ENCODE results near the gene BSPRY.
"Not testable (repeated sequence)": the region's sequence is repeated elsewhere in the genome, so short reads cannot be mapped to it uniquely, and the experiment has no call there.

The BSPRY gene

DNA sequence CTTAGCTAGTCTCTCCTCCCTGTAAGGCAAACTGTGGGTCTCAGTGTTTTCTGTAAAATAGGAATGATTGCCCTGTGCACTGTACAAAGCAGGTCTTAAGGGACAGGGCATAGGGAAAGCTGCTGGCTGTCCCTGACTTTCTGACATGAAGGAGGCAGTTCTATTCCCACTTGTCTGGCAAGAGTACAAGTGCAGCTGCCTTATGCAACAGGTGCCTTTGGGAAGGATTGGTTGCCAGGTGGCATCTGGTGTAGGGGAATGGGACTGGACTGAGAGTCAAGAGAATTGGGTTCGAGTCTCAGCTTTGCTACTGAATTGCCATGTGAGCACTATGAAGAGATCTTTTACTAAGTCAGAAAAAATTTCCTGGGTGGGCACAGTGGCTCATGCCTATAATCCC lies 10.0 kb downstream of the BSPRY start:
- TF ChIP-seq, protein P1, sequence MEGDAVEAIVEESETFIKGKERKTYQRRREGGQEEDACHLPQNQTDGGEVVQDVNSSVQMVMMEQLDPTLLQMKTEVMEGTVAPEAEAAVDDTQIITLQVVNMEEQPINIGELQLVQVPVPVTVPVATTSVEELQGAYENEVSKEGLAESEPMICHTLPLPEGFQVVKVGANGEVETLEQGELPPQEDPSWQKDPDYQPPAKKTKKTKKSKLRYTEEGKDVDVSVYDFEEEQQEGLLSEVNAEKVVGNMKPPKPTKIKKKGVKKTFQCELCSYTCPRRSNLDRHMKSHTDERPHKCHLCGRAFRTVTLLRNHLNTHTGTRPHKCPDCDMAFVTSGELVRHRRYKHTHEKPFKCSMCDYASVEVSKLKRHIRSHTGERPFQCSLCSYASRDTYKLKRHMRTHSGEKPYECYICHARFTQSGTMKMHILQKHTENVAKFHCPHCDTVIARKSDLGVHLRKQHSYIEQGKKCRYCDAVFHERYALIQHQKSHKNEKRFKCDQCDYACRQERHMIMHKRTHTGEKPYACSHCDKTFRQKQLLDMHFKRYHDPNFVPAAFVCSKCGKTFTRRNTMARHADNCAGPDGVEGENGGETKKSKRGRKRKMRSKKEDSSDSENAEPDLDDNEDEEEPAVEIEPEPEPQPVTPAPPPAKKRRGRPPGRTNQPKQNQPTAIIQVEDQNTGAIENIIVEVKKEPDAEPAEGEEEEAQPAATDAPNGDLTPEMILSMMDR (IDR thresholded peaks at IDR 0.05; ENCODE audit: control insufficient read depth, extremely low read depth, insufficient read depth), result no peak
- no peak for DNase-seq (ENCODE audit: low read depth)
- no peak overlapping the region for H3K4me3 ChIP-seq (ENCODE audit: low read depth, low read length)

DNA sequence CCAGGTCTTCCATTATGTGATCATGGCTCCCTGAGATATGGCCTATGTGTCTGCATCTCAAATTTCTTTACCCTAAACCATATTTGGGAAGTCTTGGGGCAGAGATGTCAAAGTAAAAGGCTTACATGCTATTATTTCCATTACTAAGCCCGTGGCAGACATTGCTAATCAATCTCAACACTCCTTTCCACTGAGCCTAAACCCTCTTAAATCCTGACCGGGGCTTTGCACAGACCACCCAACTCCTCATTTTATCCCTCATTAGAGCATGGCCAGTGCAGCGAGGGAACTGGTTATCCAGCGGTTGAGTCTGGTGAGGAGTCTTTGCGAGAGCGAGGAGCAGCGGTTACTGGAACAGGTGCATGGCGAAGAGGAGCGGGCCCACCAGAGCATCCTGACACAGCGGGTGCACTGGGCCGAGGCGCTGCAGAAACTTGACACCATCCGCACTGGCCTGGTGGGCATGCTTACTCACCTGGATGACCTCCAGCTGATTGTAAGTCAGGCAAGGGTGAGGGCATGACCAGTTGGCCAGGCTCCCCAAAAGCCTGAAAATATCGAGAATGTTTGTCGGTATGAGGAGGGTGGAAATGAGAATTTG lies 11.0 kb downstream of the BSPRY start:
- no peak overlapping the region for H3K4me3 ChIP-seq (ENCODE audit: low read depth, low read length)
- TF ChIP-seq, protein P1 (IDR thresholded peaks at IDR 0.05; ENCODE audit: control insufficient read depth, extremely low read depth, insufficient read depth), result no peak
- DNase-seq (ENCODE audit: low read depth), result no peak

DNA sequence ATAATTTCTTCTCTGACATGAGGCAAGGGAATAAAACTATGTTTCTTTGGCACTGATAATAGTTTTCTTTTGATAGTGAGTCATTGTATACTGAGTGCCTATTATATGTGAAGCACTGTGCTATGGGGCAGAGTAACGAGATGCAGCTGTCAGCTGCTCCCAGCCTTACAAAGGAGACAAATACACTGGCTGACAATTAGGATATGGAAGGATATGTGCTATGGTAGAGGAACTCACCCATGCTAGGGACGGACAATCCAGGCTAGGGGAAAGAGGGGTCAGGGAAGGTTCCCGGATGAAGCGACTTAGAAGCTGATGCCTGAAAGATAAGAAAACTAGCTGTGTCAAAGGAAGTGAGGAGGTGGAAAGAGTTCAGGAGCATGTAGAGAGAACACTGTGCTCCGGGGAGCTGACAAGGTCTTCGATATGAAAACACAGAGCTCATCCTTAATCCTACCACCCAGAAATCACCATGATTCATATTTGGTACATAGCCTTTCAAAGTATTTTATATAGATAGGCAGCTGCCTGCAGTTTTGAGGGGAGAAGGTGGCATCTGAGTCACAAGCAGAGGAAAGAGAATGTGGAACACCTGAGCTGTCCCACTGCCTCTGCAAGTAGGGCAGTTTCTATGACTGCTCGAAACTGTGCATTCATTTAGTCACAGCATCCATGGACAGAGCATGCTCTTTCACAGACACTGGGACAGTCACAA lies 12.1 kb downstream of the BSPRY start:
- no peak for DNase-seq (ENCODE audit: low read depth)
- H3K4me3 ChIP-seq (ENCODE audit: low read depth, low read length), result no peak overlapping the region
- TF ChIP-seq, protein P1 (IDR thresholded peaks at IDR 0.05; ENCODE audit: control insufficient read depth, extremely low read depth, insufficient read depth), result no peak

DNA sequence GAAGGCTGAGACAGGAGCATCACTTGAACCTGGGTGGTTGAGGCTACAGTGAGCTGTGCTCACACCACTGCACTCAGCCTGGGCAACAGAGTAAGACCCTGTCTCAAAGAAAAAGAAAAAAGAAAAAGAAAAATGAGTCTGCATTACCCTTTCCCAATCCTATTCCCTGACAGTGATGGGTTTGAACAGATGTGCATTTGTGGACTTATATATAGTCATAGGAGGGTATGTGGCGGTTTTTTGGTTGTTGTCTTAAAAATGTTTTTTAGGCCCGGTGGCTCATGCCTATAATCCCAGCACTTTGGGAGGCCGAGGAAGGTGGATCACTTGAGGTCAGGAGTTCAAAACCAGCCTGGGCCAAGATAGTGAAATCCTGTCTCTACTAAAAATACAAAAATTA lies 14.0 kb downstream of the BSPRY start:
- TF ChIP-seq, protein P1 (IDR thresholded peaks at IDR 0.05; ENCODE audit: control insufficient read depth, extremely low read depth, insufficient read depth), result no peak
- H3K4me3 ChIP-seq (ENCODE audit: low read depth, low read length), result no peak overlapping the region
- DNase-seq (ENCODE audit: low read depth), result no peak

DNA sequence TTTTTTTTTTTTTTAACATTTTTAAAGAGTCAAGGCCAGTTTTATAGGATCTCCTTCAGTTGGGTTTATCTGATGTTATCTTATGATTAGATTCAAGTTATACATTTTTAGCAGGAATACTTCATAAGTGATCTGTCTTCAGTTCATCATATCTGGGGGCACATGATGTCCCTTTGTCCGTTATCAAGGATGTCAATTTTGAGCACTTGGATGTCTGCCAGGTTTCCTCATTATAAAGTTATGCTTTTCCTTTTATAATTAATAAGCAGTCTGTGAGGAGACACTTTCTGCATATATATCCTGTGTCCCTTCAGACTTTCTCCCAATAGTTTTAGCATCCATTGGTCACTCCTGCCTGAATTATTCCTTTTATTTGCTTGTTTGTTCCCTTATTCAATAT lies 15.6 kb downstream of the BSPRY start:
- H3K4me3 ChIP-seq (ENCODE audit: low read depth, low read length), result no peak overlapping the region
- no peak for DNase-seq (ENCODE audit: low read depth)
- TF ChIP-seq, protein P1 (IDR thresholded peaks at IDR 0.05; ENCODE audit: control insufficient read depth, extremely low read depth, insufficient read depth), result no peak

DNA sequence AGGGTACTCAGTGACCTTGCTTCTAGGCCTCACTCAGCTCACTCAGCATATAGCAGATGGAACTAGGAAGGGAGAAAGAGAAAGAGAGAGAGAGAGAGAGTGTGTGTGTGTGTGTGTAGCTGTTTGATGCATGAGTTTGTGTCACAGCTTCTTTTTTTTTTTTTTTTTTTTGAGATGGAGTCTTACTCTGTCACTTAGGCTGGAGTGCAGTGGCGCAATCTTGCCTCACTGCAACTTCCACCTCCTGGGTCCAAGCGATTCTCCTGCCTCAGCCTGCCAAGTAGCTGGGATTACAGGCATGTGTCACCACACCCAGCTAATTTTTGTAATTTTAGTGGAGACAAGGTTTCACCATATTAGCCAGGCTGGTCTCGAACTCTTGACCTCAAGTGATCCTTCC lies 16.3 kb downstream of the BSPRY start:
- not testable (repeated sequence) for H3K4me3 ChIP-seq (ENCODE audit: low read depth, low read length); DNase-seq (ENCODE audit: low read depth)

DNA sequence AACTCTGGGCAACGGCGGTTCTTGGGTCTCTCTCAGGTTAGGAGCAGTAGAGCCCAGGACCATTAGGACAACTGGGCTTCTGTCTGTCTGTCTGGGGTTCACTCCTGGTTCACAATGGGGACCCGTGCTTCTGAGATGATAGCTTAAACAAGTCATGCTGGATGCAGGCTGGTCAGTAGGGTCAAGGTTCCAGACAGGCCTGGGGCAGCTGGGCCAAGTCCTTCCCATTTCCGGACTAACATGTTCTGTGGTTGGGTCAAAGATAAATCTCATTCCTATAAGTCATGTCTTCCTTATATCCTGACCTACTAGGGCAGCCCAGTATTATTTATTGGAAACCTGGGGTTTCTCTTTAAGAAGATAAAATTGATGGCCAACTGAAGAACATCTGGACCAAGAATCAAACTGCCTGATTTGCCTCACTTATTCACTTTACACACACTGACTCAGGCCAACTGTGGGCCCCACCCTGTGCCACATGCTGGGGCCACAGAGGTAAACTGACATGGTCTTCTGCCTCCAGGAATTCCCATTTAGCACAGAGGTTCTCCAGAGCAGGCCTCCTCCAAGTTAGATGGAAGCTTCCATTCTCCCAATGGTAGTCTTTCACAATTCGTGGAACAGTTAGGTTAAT lies 19.1 kb downstream of the BSPRY start:
- TF ChIP-seq, protein P1 (IDR thresholded peaks at IDR 0.05; ENCODE audit: control insufficient read depth, extremely low read depth, insufficient read depth), result no peak
- no peak for DNase-seq (ENCODE audit: low read depth)

More for the DNA sequence above, 19.1 kb downstream of the BSPRY start:
- H3K4me3 ChIP-seq (ENCODE audit: low read depth, low read length), result no peak overlapping the region

Measured in LNCaP clone FGC (cell line).